ENCODE results near the gene IRAK2.

- TF ChIP-seq POLR2A (IDR thresholded peaks at IDR 0.05): no peak
- TF ChIP-seq CTCF (IDR thresholded peaks at IDR 0.05): no peak
These were observed 21.8 kb upstream of the IRAK2 start for GRCh38 chr3:10142707-10143560.

Measured in right lobe of liver (tissue), 4 donors.